ENCODE measurements around the gene HTR1E.

The HTR1E gene

GRCh38 chr6:87016772-87017171 lies 79.4 kb downstream of the HTR1E start:
- no peaks in the 10 kb centered on the region for H3K4me1 ChIP-seq (ENCODE audit: control insufficient read depth in 1 of 2, insufficient read depth in 1 of 2, low read depth in 1 of 2, low read length in 1 of 2)
- TF ChIP-seq, protein P1, sequence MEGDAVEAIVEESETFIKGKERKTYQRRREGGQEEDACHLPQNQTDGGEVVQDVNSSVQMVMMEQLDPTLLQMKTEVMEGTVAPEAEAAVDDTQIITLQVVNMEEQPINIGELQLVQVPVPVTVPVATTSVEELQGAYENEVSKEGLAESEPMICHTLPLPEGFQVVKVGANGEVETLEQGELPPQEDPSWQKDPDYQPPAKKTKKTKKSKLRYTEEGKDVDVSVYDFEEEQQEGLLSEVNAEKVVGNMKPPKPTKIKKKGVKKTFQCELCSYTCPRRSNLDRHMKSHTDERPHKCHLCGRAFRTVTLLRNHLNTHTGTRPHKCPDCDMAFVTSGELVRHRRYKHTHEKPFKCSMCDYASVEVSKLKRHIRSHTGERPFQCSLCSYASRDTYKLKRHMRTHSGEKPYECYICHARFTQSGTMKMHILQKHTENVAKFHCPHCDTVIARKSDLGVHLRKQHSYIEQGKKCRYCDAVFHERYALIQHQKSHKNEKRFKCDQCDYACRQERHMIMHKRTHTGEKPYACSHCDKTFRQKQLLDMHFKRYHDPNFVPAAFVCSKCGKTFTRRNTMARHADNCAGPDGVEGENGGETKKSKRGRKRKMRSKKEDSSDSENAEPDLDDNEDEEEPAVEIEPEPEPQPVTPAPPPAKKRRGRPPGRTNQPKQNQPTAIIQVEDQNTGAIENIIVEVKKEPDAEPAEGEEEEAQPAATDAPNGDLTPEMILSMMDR (IDR thresholded peaks at IDR 0.05): no peak
- no peaks in the 10 kb centered on the region for H3K27me3 ChIP-seq
- H3K4me3 ChIP-seq (ENCODE audit: low read depth in 1 of 2, low read length in 1 of 2): no peak overlapping the region
- no peaks in the 10 kb centered on the region for H3K9me3 ChIP-seq
- no peaks in the 10 kb centered on the region for H3K36me3 ChIP-seq
- H3K27ac ChIP-seq: no peak overlapping the region

- no peaks in the 10 kb centered on the region for H3K4me1 ChIP-seq (ENCODE audit: control insufficient read depth in 1 of 2, insufficient read depth in 1 of 2, low read depth in 1 of 2, low read length in 1 of 2)
- no peak overlapping the region for H3K4me3 ChIP-seq (ENCODE audit: low read depth in 1 of 2, low read length in 1 of 2)
- H3K9me3 ChIP-seq: no peaks in the 10 kb centered on the region
- no peaks in the 10 kb centered on the region for H3K36me3 ChIP-seq
- TF ChIP-seq, protein P1 (IDR thresholded peaks at IDR 0.05): no peak
- H3K27me3 ChIP-seq: peaks cover 16% of the 10 kb centered on the region
- no peak overlapping the region for H3K27ac ChIP-seq
Observed at GRCh38 chr6:87027021-87027420, 89.7 kb downstream of the HTR1E start.

DNA sequence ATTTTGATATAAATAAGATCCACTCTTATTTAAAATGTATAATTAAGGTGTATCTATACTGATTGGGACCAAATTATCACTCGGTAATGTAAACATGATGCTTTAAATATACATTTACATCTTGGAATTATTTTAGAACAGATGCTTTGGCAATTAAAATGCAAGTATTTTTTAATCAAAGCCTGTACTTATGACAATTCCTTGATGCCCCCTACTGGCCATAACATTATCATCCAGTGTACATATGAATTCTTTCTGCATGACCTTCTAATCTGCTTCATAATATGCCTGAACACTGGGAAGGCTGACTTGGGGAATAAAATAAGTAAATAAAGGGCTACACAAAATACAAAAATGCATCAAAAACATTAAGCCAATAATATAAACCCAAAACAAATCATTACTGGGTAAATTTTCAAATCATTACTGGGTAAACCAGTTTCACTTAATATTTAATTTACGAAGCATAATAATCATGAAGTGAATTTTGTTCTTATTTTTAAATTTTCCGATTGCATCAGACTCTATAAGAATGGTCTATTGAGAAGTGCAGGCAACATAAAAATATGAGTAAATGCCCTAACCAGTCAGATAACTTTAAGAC lies 92.5 kb downstream of the HTR1E start:
- TF ChIP-seq, protein P1 (IDR thresholded peaks at IDR 0.05): no peak
- H3K36me3 ChIP-seq: no peaks in the 10 kb centered on the region
- no peak overlapping the region for H3K4me3 ChIP-seq (ENCODE audit: low read depth in 1 of 2, low read length in 1 of 2)
- H3K27me3 ChIP-seq: peaks cover 11% of the 10 kb centered on the region
- H3K4me1 ChIP-seq (ENCODE audit: control insufficient read depth in 1 of 2, insufficient read depth in 1 of 2, low read depth in 1 of 2, low read length in 1 of 2): no peaks in the 10 kb centered on the region
- no peak overlapping the region for H3K27ac ChIP-seq
- no peaks in the 10 kb centered on the region for H3K9me3 ChIP-seq

DNA sequence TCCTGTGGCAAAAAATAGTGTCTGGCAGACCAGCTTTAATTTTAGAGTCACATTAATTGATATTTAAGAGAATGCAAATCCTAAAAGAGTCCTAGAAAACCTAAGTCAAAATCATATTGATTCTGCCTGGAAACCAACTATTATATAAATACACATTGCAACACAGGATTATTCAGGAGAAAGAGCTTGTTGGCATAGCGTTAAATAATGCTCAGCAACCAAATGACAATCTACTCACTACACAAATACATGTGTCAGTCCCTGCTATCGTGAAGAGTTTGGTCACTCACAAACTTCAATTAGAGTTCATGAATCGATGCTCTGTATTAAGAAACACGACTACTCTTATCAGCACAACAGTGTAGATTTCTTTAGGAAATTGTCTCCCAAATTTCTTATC lies 103.4 kb downstream of the HTR1E start:
- Histone ChIP-seq H3K27ac (no peak overlapping the region), H3K27me3 (peaks cover 19% of the 10 kb centered on the region), H3K9me3 (no peaks in the 10 kb centered on the region), H3K4me3 (ENCODE audit: low read depth in 1 of 2, low read length in 1 of 2) (no peak overlapping the region), H3K36me3 (no peaks in the 10 kb centered on the region), H3K4me1 (ENCODE audit: control insufficient read depth in 1 of 2, insufficient read depth in 1 of 2, low read depth in 1 of 2, low read length in 1 of 2) (no peaks in the 10 kb centered on the region)
- TF ChIP-seq, protein P1 (IDR thresholded peaks at IDR 0.05): no peak

GRCh38 chr6:87045521-87046075 lies 108.3 kb downstream of the HTR1E start:
- TF ChIP-seq, protein P1 (IDR thresholded peaks at IDR 0.05): no peak
- Histone ChIP-seq H3K36me3 (no peaks in the 10 kb centered on the region), H3K27ac (no peak overlapping the region), H3K4me1 (ENCODE audit: control insufficient read depth in 1 of 2, insufficient read depth in 1 of 2, low read depth in 1 of 2, low read length in 1 of 2) (no peaks in the 10 kb centered on the region), H3K4me3 (ENCODE audit: low read depth in 1 of 2, low read length in 1 of 2) (no peak overlapping the region), H3K9me3 (no peaks in the 10 kb centered on the region), H3K27me3 (peaks cover 54% of the 10 kb centered on the region)
